Measurements from ENCODE around the gene MYH11. TPM values are rescaled to one million over a fixed set of nuclear protein-coding genes. Genes with fewer than 3 reads are reported as not detected.

Gene MYH11
- total RNA-seq, 1 experiment from 2014 or later = not detected

DNA sequence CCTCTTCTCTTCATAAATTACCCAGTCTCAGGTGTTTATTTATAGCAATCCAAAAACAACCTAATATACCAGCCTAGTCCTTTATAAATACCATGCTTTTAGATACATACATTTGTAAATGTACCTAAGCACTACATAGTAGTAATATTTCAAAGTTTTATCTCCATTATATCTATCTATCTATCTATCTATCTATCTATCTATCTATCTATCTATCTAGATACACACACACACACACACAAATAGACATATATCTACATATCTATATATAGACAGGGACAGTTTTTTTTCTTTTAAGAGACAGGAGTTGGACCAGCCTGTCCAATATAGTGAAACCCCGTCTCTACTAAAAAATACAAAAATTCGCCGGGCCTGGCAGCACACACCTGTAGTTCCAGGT lies 25.7 kb upstream of the MYH11 start:
- POLR2A ChIA-PET (ENCODE audit: low non-redundant PET) = no interaction called here
- no TSS peak for BruUV-seq (replicated peaks)

DNA sequence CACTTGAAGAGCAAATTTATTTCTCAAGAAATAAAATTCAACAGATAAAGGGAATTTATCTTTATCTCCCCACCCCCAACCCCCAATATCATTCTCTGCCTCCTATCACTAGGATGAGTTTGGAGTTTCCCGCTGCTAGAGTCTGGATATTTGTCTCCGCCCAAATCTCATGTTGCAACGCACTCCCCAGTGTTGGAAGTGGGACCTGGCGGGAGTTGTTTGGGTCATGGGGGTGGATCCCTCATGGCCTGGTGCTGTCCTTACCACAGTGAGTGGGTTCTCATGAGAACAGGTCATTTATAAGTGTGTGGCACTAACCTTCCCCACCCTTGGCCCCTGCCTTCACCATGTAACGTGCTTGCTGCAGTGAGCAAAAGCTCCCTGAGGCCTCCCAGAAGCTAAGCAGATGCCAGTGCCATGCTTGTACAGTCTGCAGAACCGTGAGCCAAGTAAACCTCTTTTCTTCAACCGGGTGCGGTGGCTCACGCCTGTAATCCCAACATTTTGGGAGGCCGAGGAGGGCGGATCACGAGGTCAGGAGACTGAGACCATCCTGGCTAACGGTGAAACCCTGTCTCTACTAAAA lies 25.1 kb upstream of the MYH11 start:
- ChIA-PET CTCF (no interaction called here), POLR2A (ENCODE audit: low non-redundant PET) (no interaction called here)
- TF ChIP-seq EZH2 (IDR thresholded peaks at IDR 0.05; ENCODE audit: borderline replicate concordance, low read depth, low read length, poor library complexity, severe bottlenecking) = no peak
- TF ChIP-seq CTCF (conservative IDR thresholded peaks at IDR 0.05; ENCODE audit: low read depth, low read length) = no peak
- Histone ChIP-seq H3K9me3 (ENCODE audit: low read depth, low read length, poor library complexity, severe bottlenecking) (no peaks in the 10 kb centered on the region), H3K27me3 (replicated peaks; ENCODE audit: insufficient read depth, low read depth, low read length, poor library complexity) (no peaks in the 10 kb centered on the region), H3K27ac (ENCODE audit: low read depth, low read length, poor library complexity, severe bottlenecking) (no peak overlapping the region), H3K36me3 (ENCODE audit: insufficient read depth, low read length, poor library complexity, severe bottlenecking) (peaks cover 28% of the 10 kb centered on the region), H3K4me1 (ENCODE audit: insufficient read depth, low read length, poor library complexity, severe bottlenecking) (no peaks in the 10 kb centered on the region), H3K4me3 (ENCODE audit: low read depth, low read length, poor library complexity, severe bottlenecking) (no peak overlapping the region)
- BruUV-seq (replicated peaks) = no TSS peak
- DNase-seq (ENCODE audit: low spot score) = no peak
- intact Hi-C loops (cut with micrococcal nuclease; ENCODE audit: unreplicated experiment) = loop anchor here (2.0 kb wide), 1 partner anchor 21 kb away; no protein-coding TSS in a partner anchor

More for the DNA sequence above, 25.7 kb upstream of the MYH11 start:
- Histone ChIP-seq H3K27me3 (replicated peaks; ENCODE audit: insufficient read depth, low read depth, low read length, poor library complexity) (no peaks in the 10 kb centered on the region), H3K4me1 (ENCODE audit: insufficient read depth, low read length, poor library complexity, severe bottlenecking) (no peaks in the 10 kb centered on the region), H3K27ac (ENCODE audit: low read depth, low read length, poor library complexity, severe bottlenecking) (no peak overlapping the region), H3K9me3 (ENCODE audit: low read depth, low read length, poor library complexity, severe bottlenecking) (no peaks in the 10 kb centered on the region), H3K36me3 (ENCODE audit: insufficient read depth, low read length, poor library complexity, severe bottlenecking) (peaks cover 28% of the 10 kb centered on the region), H3K4me3 (ENCODE audit: low read depth, low read length, poor library complexity, severe bottlenecking) (no peak overlapping the region)
- CTCF ChIA-PET = no interaction called here
- TF ChIP-seq EZH2 (IDR thresholded peaks at IDR 0.05; ENCODE audit: borderline replicate concordance, low read depth, low read length, poor library complexity, severe bottlenecking) = no peak
- TF ChIP-seq CTCF (conservative IDR thresholded peaks at IDR 0.05; ENCODE audit: low read depth, low read length) = no peak
- DNase-seq (ENCODE audit: low spot score) = no peak
- intact Hi-C loops (cut with micrococcal nuclease; ENCODE audit: unreplicated experiment) = no loop called here

DNA sequence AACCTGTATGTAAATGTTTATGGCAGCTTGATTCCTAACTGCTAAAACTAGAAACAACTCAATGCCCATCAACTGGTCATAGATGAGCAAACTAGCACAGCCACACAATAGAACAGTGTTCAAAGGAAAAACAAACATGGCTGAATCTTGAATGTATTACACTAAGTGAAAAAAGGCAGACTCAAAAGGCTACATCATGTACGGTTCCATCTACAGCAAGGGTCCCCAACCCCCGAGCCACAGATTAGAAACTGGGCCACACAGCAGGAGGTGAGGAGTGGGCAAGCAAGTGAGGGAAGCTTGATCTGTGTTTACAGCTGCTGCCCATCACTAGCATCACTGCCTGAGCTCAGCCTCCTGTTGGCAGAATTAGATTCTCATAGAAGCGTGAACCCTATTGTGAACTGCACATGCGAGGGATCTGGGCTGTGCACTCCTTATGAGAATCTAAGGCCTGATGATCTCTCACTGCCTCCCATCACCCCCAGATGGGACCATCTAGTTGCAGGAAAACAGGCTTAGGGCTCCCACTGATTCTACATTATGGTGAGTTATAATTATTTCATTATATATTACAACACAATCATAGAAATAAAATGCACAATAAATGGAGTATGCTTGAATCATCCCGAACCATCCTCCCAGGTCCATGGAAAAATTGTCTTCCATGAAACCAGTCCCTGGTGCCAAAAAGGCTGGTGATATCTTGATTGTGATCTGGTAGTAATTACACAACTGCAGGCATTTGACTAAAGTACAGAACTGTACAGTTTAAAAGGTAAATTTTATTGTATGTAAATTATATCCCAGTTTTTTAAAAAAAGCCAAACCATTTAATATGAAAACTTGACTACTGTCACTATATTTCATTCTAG lies 23.8 kb upstream of the MYH11 start:
- TF ChIP-seq CTCF (conservative IDR thresholded peaks at IDR 0.05; ENCODE audit: low read depth, low read length) (no peak), EZH2 (IDR thresholded peaks at IDR 0.05; ENCODE audit: borderline replicate concordance, low read depth, low read length, poor library complexity, severe bottlenecking) (no peak)
- Histone ChIP-seq H3K27me3 (replicated peaks; ENCODE audit: insufficient read depth, low read depth, low read length, poor library complexity) (no peaks in the 10 kb centered on the region), H3K36me3 (ENCODE audit: insufficient read depth, low read length, poor library complexity, severe bottlenecking) (peaks cover 28% of the 10 kb centered on the region), H3K4me1 (ENCODE audit: insufficient read depth, low read length, poor library complexity, severe bottlenecking) (no peaks in the 10 kb centered on the region), H3K9me3 (ENCODE audit: low read depth, low read length, poor library complexity, severe bottlenecking) (no peaks in the 10 kb centered on the region), H3K27ac (ENCODE audit: low read depth, low read length, poor library complexity, severe bottlenecking) (no peak overlapping the region), H3K4me3 (ENCODE audit: low read depth, low read length, poor library complexity, severe bottlenecking) (no peak overlapping the region)
- DNase-seq (ENCODE audit: low spot score) = no peak
- BruUV-seq (replicated peaks) = no TSS peak
- intact Hi-C loops (cut with micrococcal nuclease; ENCODE audit: unreplicated experiment) = loop anchor here (2.0 kb wide), 1 partner anchor 20 kb away; no protein-coding TSS in a partner anchor
- POLR2A ChIA-PET (ENCODE audit: low non-redundant PET) = no interaction called here
- CTCF ChIA-PET = no interaction called here

Measured in A673 (cell line).